ENCODE measurements around the gene ZDHHC17.

DNA sequence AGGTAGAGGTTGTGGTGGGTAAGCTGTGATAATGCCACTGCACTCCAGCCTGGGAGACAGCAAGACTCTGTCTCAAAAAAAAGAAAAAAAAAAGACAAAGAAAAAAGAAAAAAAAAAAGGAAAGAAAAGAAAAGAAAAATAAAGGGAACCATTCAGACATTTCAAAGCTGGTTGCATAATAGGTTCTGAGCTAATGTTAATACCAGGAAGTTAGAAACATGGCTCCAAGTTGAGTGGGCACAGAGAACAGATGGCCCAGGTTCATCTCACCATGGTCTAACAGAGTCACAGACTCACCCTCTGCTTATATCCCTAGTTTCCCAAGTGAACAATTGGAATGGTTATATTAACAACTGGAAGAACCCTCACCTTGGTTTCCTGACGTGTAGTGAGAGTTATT lies 17.4 kb upstream of the ZDHHC17 start:
- TF ChIP-seq CTCF (IDR thresholded peaks at IDR 0.05; ENCODE audit: low read length) (no peak), EZH2 (optimal IDR thresholded peaks at IDR 0.05; ENCODE audit: low read depth, low read length) (no peak)
